Neural crest cell (in vitro differentiated cells): ENCODE data around the gene PACRG. TPM values are rescaled to one million over a fixed set of nuclear protein-coding genes. Genes with fewer than 3 reads are reported as not detected.

Experiments
- DNase-seq: peaks from one replicate; pipeline ENCODE4 v3.0.0; 2021; ENCODE audit warnings: low read depth, mixed read lengths, low spot score
- H3K27ac Mint-ChIP-seq: one replicate; pipeline ENCODE4 v1.8.0; 2021; ENCODE audit warnings: mild to moderate bottlenecking, mixed read lengths; ENCODE audit not compliant: unreplicated experiment
- H3K27me3 Mint-ChIP-seq: 2 replicates; pipeline ENCODE4 v1.8.0; 2021; ENCODE audit warnings: low read depth, mild to moderate bottlenecking, mixed read lengths
- H3K36me3 Mint-ChIP-seq: 2 replicates; pipeline ENCODE4 v1.8.0; 2021; ENCODE audit warnings: low read depth, mild to moderate bottlenecking, mixed read lengths
- H3K4me1 Mint-ChIP-seq: 2 replicates; pipeline ENCODE4 v1.8.0; 2021; ENCODE audit warnings: mixed read lengths
- H3K4me3 Mint-ChIP-seq: one replicate; pipeline ENCODE4 v1.8.0; 2021; ENCODE audit warnings: mild to moderate bottlenecking, mixed read lengths
- H3K9me3 Mint-ChIP-seq: 2 replicates; pipeline ENCODE4 v1.8.0; 2021; ENCODE audit warnings: mixed read lengths
- total RNA-seq: library from RNA; stranded (reverse); gene quantifications from 2 replicates; pipeline ENCODE4 v1.2.1, GENCODE V29; 2021
- TF ChIP-seq, protein P1 (sequence below): fragments of 200-600 bp; sonication (generic); conservative IDR thresholded peaks from 2 replicates; pipeline ENCODE4 v1.5.0; 2021; ENCODE audit warnings: antibody characterized with exemption, mild to moderate bottlenecking

PACRG gene
- total RNA-seq, 1 donor from 2014 or later: 1.8 TPM

DNA sequence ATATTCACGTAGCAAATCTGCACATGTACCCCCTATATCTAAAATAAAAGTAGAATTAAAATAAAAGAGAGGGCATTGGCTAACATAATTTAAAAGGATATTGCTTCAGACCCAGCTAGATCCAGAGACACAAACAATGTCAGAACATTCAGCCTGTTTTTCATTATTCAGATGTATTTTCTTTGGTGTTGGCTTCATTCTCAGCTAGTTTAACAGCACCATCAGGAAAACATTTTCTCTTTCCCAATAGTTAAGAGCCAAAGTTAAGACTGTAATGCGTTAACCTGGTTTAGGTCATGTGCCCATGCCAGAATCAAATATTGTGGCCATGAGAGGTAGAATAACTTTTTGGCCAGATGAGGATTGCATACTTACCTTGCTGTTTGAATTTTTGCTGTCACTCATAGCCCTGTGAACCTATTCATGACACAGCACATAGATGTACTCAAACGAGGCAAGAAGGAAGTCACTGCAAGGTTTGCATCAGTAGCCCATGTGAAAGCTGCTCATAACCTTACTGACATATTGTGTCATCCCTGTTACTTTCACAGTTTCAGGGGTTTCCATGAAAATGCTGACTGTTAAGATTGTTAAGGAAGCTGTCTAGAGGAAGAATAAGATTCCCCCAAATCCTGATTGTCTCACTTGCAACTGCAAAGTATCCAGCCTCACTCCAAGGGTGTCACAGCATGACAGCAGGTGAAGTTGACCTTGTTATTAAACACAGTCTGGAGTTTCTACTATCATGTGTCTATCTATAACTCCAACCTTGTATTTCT lies 233.1 kb downstream of the PACRG start:
- TF ChIP-seq, protein P1, sequence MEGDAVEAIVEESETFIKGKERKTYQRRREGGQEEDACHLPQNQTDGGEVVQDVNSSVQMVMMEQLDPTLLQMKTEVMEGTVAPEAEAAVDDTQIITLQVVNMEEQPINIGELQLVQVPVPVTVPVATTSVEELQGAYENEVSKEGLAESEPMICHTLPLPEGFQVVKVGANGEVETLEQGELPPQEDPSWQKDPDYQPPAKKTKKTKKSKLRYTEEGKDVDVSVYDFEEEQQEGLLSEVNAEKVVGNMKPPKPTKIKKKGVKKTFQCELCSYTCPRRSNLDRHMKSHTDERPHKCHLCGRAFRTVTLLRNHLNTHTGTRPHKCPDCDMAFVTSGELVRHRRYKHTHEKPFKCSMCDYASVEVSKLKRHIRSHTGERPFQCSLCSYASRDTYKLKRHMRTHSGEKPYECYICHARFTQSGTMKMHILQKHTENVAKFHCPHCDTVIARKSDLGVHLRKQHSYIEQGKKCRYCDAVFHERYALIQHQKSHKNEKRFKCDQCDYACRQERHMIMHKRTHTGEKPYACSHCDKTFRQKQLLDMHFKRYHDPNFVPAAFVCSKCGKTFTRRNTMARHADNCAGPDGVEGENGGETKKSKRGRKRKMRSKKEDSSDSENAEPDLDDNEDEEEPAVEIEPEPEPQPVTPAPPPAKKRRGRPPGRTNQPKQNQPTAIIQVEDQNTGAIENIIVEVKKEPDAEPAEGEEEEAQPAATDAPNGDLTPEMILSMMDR: no peak
- Mint-ChIP-seq H3K4me1 (no peaks in the 10 kb centered on the region), H3K36me3 (no peaks in the 10 kb centered on the region), H3K27ac (no peak overlapping the region), H3K9me3 (peaks cover 23% of the 10 kb centered on the region), H3K4me3 (no peak overlapping the region), H3K27me3 (no peaks in the 10 kb centered on the region)
- DNase-seq: no peak

DNA sequence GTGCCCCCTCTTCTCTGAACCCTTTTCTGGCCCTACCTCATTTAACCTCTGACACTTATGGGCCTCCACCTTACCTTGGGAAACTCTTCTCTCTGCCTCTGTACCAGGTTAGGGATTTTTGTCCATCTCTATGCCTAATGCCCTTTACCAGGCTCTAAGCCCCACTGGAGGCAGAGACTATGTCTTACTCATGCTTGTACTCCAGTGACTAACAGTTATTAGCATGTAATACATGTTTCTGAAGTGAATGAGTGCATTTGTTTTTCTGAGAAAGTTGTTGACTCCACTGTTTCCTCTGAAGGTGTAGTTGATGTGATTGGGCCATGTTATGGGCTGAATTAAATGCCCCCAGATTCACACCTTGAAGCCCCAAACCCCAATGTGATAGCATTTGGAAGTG lies 234.3 kb downstream of the PACRG start:
- peaks cover 23% of the 10 kb centered on the region for H3K9me3 Mint-ChIP-seq
- H3K36me3 Mint-ChIP-seq: no peaks in the 10 kb centered on the region
- TF ChIP-seq, protein P1: no peak
- no peak for DNase-seq
- H3K4me3 Mint-ChIP-seq: no peak overlapping the region
- no peak overlapping the region for H3K27ac Mint-ChIP-seq
- H3K27me3 Mint-ChIP-seq: no peaks in the 10 kb centered on the region
- no peaks in the 10 kb centered on the region for H3K4me1 Mint-ChIP-seq

DNA sequence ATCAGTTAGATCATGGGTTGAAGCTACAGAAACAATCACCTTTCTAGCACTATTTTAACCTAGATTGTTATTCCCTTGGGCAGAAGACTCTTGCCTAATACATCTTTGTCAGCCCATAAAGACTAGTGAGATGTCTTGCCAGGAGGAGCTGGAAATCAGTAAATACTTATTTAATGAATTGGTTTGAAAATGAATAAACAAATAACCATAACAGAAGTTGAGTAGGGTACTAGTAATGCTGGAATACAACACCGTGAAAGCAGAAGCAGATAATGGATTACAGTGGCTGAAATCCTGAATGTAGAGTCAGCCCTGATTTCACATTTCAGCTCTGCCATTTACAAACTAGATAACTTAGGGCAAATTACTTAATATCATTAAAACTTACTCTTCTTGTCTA lies 236.1 kb downstream of the PACRG start:
- Mint-ChIP-seq H3K4me3 (no peak overlapping the region), H3K27me3 (no peaks in the 10 kb centered on the region), H3K4me1 (no peaks in the 10 kb centered on the region), H3K27ac (no peak overlapping the region), H3K9me3 (peaks cover 23% of the 10 kb centered on the region), H3K36me3 (no peaks in the 10 kb centered on the region)
- no peak for DNase-seq
- TF ChIP-seq, protein P1: no peak

DNA sequence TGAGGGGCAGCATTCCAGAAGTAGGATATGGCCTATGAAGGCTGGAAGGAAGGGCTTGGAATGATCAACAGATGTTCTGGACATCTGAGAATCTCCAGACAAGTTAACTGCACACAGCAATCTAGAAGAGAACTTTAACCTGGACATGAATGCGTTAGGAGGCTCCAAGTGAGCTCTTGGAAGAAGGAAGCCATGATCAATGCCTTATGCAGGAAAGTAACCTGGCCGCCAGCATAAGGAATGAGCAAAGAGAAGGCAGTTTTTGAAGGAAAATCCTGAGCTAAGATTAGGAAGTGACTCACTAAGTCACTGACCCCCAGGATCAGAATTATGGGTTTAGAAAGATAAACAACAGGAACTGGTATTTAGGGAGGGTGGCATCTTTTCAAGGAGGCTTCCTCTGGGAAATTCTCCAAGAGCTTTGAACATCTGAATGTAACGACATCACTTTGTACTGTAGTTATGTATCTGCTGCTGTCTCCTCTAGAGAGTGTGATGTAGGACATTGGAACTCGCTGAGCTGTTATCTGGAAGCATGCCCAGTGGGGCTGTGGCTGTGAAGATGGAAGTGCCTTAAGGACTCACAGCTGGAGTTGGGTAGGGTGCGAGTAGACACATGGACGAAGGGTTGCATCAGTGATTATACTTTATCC lies 236.8 kb downstream of the PACRG start:
- Mint-ChIP-seq H3K27me3 (no peaks in the 10 kb centered on the region), H3K9me3 (peaks cover 17% of the 10 kb centered on the region), H3K36me3 (no peaks in the 10 kb centered on the region), H3K27ac (no peak overlapping the region), H3K4me3 (no peak overlapping the region), H3K4me1 (no peaks in the 10 kb centered on the region)
- no peak for DNase-seq
- TF ChIP-seq, protein P1: no peak

DNA sequence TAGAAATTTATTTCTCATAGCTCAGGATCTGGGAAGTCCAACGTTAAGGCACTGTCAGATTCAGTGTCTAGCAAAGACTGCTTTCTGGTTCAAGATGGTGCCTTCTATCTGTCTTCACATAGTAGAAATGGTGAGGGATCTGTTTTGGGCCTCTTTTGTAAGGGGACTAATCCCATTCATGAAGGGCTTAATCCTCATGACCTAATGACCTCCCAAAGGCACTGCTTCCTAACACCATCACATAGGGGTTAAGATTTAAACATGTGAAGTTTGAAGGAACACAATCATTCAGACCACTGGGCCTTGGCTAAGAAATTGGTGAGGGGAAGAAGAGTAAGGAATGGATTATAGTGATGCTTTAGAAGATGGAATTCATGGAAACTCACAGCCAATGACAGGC lies 237.6 kb downstream of the PACRG start:
- TF ChIP-seq, protein P1: no peak
- Mint-ChIP-seq H3K9me3 (peaks cover 17% of the 10 kb centered on the region), H3K27me3 (no peaks in the 10 kb centered on the region), H3K36me3 (no peaks in the 10 kb centered on the region), H3K4me1 (no peaks in the 10 kb centered on the region), H3K4me3 (no peak overlapping the region), H3K27ac (no peak overlapping the region)
- DNase-seq: no peak
